Epithelial cell of proximal tubule (primary cell): ENCODE results near the gene TMEM132E. TPM values are rescaled to one million over a fixed set of nuclear protein-coding genes. Genes with fewer than 3 reads are reported as not detected.

Experiments
- DNase-seq: peaks from one replicate; pipeline ENCODE4 v3.0.0-alpha.2; 2011; ENCODE audit warnings: low read depth
- H3K4me3 ChIP-seq: 2 replicates; pipeline ENCODE4 v1.5.1; 2011; ENCODE audit warnings: low read depth, mild to moderate bottlenecking, low read length
- CTCF ChIP-seq: conservative IDR thresholded peaks from 2 replicates; pipeline ENCODE4 v1.5.1; 2012; ENCODE audit warnings: low read depth, mild to moderate bottlenecking, low read length
- total RNA-seq: library from RNA; depleted of rRNA; stranded (reverse); fragments of >200 nt; gene quantifications from 2 replicates; pipeline ENCODE4 v1.2.3, GENCODE V29; 2015

The TMEM132E gene
- total RNA-seq, 1 donor from 2014 or later: not detected

GRCh38 chr17:34613064-34614019 is 34.0 kb downstream of the TMEM132E start:
- no peak for DNase-seq
- no peak for TF ChIP-seq CTCF
- no peak overlapping the region for H3K4me3 ChIP-seq

GRCh38 chr17:34614698-34615097 is 35.3 kb downstream of the TMEM132E start:
- no peak overlapping the region for H3K4me3 ChIP-seq
- DNase-seq: no peak
- TF ChIP-seq CTCF: no peak

GRCh38 chr17:34615326-34615725 is 35.9 kb downstream of the TMEM132E start:
- TF ChIP-seq CTCF: no peak
- no peak overlapping the region for H3K4me3 ChIP-seq
- no peak for DNase-seq

- TF ChIP-seq CTCF: no peak
- no peak for DNase-seq
Measured at GRCh38 chr17:34616148-34616547, 36.8 kb downstream of the TMEM132E start.

GRCh38 chr17:34617398-34617797 is 38.0 kb downstream of the TMEM132E start:
- DNase-seq: no peak
- no peak overlapping the region for H3K4me3 ChIP-seq
- TF ChIP-seq CTCF: no peak

More at GRCh38 chr17:34616148-34616547, 36.8 kb downstream of the TMEM132E start:
- H3K4me3 ChIP-seq: no peak overlapping the region

GRCh38 chr17:34619687-34620217 is 40.4 kb downstream of the TMEM132E start:
- no peak for TF ChIP-seq CTCF
- no peak for DNase-seq
- no peak overlapping the region for H3K4me3 ChIP-seq
